Type B pancreatic cell (in vitro differentiated cells): ENCODE data around the gene MGAT5B. TPM values are rescaled to one million over a fixed set of nuclear protein-coding genes. Genes with fewer than 3 reads are reported as not detected.

Experiments used
- DNase-seq: peaks from one replicate; pipeline ENCODE4 v3.0.0; 2021; ENCODE audit warnings: mixed read lengths; ENCODE audit not compliant: unreplicated experiment; ENCODE audit errors: extremely low spot score
- H3K27ac Mint-ChIP-seq: 2 replicates; pipeline ENCODE4 v1.8.0; 2021; ENCODE audit warnings: mild to moderate bottlenecking, mixed read lengths
- H3K27me3 Mint-ChIP-seq: 2 replicates; pipeline ENCODE4 v1.8.0; 2021; ENCODE audit warnings: mixed read lengths
- H3K36me3 Mint-ChIP-seq: 2 replicates; pipeline ENCODE4 v1.8.0; 2021; ENCODE audit warnings: mixed read lengths
- H3K4me1 Mint-ChIP-seq: one replicate; pipeline ENCODE4 v1.8.0; 2021; ENCODE audit warnings: mixed read lengths; ENCODE audit not compliant: unreplicated experiment
- H3K4me3 Mint-ChIP-seq: 2 replicates; pipeline ENCODE4 v1.8.0; 2021; ENCODE audit warnings: mild to moderate bottlenecking, mixed read lengths
- H3K9me3 Mint-ChIP-seq: 2 replicates; pipeline ENCODE4 v1.8.0; 2021; ENCODE audit warnings: mixed read lengths
- total RNA-seq: library from RNA; stranded (reverse); gene quantifications from 2 replicates; pipeline ENCODE4 v1.2.1, GENCODE V29; 2021; ENCODE audit warnings: low replicate concordance
- TF ChIP-seq, protein P1 (sequence below): fragments of 200-600 bp; sonication (generic); conservative IDR thresholded peaks from 2 replicates; pipeline ENCODE4 v1.5.0; 2021; ENCODE audit warnings: antibody characterized with exemption, mild to moderate bottlenecking

MGAT5B gene
- total RNA-seq, 1 donor from 2014 or later, result 15.9 TPM

DNA sequence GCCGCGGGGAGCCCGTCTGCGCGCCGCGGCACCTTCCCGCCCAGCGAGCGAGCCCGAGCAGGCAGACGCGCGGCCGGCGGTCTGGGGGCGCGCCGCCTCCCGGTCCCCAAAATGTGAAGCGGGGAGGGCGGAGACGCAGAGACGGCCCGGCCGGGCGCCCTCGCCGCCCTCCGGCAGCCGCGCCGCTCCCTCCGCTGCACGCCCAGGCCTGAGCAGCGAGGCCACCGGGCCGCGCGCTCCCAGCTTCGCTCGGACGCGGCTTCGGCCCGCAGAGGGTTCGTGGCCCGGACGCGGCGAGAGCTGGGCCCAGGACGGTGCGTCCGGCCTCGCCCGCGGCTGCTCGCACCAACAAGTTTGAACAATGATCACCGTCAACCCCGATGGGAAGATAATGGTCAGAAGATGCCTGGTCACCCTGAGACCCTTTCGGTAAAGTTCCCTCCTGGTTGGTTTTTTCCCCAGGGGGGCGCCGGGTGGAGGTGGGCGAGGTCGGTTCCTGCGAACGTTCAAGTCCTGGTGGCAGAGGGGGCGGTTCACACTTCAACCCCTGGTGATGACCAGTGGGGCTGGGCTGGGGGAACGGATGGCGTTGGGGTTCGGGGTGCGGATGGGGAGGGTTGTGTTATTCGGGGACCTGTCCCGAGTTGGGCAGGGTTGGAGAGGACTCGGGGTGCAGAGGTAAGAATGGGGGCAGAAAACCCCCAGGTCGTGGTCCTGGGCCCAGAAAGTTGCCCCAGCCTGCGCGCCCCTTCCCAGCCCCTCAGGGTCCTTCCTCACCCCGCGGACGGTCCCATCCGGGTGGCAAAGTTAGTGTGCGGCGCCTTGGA lies 678 bp downstream of the MGAT5B start:
- TF ChIP-seq, protein P1, sequence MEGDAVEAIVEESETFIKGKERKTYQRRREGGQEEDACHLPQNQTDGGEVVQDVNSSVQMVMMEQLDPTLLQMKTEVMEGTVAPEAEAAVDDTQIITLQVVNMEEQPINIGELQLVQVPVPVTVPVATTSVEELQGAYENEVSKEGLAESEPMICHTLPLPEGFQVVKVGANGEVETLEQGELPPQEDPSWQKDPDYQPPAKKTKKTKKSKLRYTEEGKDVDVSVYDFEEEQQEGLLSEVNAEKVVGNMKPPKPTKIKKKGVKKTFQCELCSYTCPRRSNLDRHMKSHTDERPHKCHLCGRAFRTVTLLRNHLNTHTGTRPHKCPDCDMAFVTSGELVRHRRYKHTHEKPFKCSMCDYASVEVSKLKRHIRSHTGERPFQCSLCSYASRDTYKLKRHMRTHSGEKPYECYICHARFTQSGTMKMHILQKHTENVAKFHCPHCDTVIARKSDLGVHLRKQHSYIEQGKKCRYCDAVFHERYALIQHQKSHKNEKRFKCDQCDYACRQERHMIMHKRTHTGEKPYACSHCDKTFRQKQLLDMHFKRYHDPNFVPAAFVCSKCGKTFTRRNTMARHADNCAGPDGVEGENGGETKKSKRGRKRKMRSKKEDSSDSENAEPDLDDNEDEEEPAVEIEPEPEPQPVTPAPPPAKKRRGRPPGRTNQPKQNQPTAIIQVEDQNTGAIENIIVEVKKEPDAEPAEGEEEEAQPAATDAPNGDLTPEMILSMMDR, result no peak
- no peak overlapping the region for H3K27ac Mint-ChIP-seq

DNA sequence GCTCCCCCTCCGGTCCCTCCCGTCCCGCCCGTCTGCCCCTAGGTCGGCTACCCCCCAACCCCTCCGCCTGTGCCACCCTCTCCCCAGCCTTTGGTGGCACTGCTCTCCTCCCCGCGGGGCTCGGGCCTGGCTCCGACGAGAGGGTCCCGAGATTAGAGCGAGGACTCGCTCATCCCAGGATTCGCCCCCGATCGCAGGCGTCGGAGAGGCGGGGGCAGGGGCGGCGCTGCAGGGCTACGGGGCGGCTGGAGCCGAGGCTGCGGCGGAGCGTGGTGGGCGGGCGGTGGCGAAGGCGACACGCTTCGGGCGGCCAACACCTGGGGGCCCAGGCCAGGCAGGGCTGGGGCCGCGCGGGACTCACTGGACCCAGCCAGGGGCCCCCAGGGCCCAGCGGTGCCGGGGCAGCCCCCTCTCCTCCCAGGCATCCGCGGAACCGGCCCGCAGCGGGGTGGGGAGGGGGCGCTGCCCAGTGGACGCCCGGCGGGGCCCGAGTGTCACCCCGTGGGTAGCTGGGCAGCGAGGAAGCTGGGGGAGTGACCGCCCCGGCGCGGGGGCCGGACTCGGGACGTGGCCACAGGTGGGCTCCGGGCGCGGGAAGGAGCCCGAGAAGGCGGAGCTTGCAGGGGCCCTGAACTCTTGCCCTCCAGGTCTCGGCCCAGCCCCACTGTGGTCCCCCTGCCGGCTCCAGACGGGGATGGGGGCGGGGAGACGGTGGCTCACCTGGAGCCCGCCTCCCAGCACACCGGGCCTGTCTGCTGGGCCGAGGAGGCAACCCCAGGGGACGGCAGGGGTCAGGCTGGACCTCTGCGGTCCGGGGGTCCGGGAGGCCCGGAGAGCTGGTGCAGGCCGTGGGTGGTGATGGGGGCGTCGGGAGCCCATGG lies 1.5 kb downstream of the MGAT5B start:
- Mint-ChIP-seq H3K36me3 (peaks cover 4% of the 10 kb centered on the region), H3K27me3 (peaks cover 48% of the 10 kb centered on the region), H3K4me1 (peaks cover 17% of the 10 kb centered on the region), H3K27ac (no peak overlapping the region), H3K4me3 (no peak overlapping the region), H3K9me3 (no peaks in the 10 kb centered on the region)
- DNase-seq, result no peak
- TF ChIP-seq, protein P1, result no peak

More for the DNA sequence above, 678 bp downstream of the MGAT5B start:
- Mint-ChIP-seq H3K36me3 (peaks cover under 1% of the 10 kb centered on the region), H3K9me3 (no peaks in the 10 kb centered on the region), H3K27me3 (peaks cover 45% of the 10 kb centered on the region), H3K4me3 (peak overlapping the region; percentile 84), H3K4me1 (peaks cover 17% of the 10 kb centered on the region)
- DNase-seq, result no peak

DNA sequence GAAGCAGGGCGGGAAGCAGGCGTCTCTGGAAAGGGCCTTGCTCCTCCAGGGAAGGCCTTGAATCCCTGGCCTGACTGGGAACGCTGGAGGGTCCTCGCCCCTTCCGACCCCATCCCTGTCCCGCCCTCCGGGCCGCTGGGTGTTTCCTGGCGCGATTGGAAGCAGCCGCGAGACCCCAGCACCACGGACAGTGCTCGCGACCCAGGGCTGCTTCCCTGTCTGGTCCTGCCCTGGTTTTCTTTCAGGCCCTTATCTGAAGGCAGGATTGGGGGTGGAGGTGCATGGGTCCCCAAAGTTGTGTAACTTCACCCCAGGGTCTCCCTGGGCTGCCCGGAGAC lies 2.1 kb downstream of the MGAT5B start:
- peaks cover 17% of the 10 kb centered on the region for H3K4me1 Mint-ChIP-seq
- H3K9me3 Mint-ChIP-seq, result no peaks in the 10 kb centered on the region
- peaks cover 49% of the 10 kb centered on the region for H3K27me3 Mint-ChIP-seq
- no peak for DNase-seq
- H3K36me3 Mint-ChIP-seq, result peaks cover 6% of the 10 kb centered on the region
- peak overlapping the region; percentile 52 for H3K4me3 Mint-ChIP-seq
- TF ChIP-seq, protein P1, result no peak
- no peak overlapping the region for H3K27ac Mint-ChIP-seq

DNA sequence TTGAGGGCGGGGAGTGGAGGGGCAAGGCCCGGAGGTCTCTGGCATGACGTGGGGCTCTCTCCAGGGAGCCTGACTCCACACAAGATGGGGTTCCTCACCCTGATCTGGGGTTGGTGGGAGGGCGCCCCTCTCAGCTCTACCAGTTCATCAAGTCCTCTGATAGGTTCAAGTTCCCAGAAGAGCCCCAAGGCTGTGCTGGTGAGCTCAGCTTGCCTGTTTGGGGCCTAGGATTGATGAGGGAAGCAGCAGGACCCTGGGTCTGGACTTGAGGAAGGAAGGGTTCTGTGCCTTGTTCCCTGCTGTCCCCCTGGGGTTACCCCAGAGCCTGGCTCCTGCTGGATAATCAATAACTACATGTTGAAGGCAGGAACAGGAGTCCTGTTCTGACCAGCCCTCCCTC lies 3.5 kb downstream of the MGAT5B start:
- H3K4me3 Mint-ChIP-seq, result peak overlapping the region; percentile 54
- DNase-seq, result no peak
- H3K36me3 Mint-ChIP-seq, result peaks cover 9% of the 10 kb centered on the region

DNA sequence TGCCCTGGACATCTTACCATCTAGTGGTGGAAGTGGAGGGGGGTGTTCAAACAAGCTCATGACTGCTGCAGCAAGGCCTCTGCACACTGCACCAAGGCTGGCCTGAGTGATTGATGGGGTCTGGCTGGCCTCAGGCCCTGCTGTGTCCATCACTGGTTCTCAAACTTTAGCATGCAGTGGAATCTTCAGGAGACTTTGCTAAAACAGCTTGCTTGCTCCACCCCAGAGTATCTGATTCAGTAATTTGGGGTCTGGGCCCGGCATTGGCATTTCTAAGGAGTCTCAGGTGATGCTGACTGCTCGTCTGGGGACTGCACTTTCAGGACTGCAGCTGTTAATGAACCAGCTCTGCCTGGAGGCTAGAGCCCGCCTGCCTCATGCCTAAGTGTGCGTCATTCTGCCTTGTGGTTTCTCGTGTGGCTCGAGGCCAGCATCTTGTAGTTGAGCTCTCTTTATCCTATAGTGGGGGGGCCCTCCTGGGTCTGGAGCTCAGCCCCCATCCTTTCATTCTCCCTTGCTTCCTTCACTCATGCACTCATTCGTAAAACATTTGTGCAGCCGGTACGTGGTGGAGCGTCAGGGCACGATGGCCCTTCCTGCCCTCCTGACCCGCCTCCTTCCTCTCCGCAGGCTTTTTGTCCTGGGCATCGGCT lies 4.1 kb downstream of the MGAT5B start:
- TF ChIP-seq, protein P1, result no peak
- Mint-ChIP-seq H3K4me1 (peaks cover 13% of the 10 kb centered on the region), H3K9me3 (no peaks in the 10 kb centered on the region), H3K27me3 (peaks cover 37% of the 10 kb centered on the region), H3K27ac (no peak overlapping the region), H3K36me3 (peaks cover 9% of the 10 kb centered on the region), H3K4me3 (peak overlapping the region; percentile 49)
- DNase-seq, result no peak

More for the DNA sequence above, 3.5 kb downstream of the MGAT5B start:
- TF ChIP-seq, protein P1, result no peak
- peaks cover 17% of the 10 kb centered on the region for H3K4me1 Mint-ChIP-seq
- peaks cover 44% of the 10 kb centered on the region for H3K27me3 Mint-ChIP-seq
- H3K27ac Mint-ChIP-seq, result no peak overlapping the region
- no peaks in the 10 kb centered on the region for H3K9me3 Mint-ChIP-seq
